GM06990 (cell line): ENCODE data around the gene TNS2.

Experiments
- DNase-seq: peaks from one replicate; pipeline ENCODE4 v3.0.0-alpha.2; 2011; ENCODE audit not compliant: insufficient read length; ENCODE audit errors: extremely low read depth
- H3K27me3 ChIP-seq: replicated peaks from 2 replicates; pipeline ENCODE4 v1.6.0; 2011; ENCODE audit warnings: low read length; ENCODE audit not compliant: control insufficient read depth, insufficient read depth
- H3K36me3 ChIP-seq: 2 replicates; pipeline ENCODE4 v1.5.1; 2011; ENCODE audit warnings: low read length; ENCODE audit not compliant: control insufficient read depth, insufficient read depth
- H3K4me3 ChIP-seq: replicated peaks from 2 replicates; pipeline ENCODE4 v1.5.1; 2011; ENCODE audit warnings: low read depth, mild to moderate bottlenecking, control low read depth, low read length
- TF ChIP-seq, protein P1 (sequence below): IDR thresholded peaks from 2 replicates; pipeline ENCODE4 v1.5.1; 2011; ENCODE audit warnings: low read length, control low read depth, mild to moderate bottlenecking, inconsistent platforms; ENCODE audit not compliant: insufficient read depth, poor library complexity, severe bottlenecking

Gene TNS2, protein sequence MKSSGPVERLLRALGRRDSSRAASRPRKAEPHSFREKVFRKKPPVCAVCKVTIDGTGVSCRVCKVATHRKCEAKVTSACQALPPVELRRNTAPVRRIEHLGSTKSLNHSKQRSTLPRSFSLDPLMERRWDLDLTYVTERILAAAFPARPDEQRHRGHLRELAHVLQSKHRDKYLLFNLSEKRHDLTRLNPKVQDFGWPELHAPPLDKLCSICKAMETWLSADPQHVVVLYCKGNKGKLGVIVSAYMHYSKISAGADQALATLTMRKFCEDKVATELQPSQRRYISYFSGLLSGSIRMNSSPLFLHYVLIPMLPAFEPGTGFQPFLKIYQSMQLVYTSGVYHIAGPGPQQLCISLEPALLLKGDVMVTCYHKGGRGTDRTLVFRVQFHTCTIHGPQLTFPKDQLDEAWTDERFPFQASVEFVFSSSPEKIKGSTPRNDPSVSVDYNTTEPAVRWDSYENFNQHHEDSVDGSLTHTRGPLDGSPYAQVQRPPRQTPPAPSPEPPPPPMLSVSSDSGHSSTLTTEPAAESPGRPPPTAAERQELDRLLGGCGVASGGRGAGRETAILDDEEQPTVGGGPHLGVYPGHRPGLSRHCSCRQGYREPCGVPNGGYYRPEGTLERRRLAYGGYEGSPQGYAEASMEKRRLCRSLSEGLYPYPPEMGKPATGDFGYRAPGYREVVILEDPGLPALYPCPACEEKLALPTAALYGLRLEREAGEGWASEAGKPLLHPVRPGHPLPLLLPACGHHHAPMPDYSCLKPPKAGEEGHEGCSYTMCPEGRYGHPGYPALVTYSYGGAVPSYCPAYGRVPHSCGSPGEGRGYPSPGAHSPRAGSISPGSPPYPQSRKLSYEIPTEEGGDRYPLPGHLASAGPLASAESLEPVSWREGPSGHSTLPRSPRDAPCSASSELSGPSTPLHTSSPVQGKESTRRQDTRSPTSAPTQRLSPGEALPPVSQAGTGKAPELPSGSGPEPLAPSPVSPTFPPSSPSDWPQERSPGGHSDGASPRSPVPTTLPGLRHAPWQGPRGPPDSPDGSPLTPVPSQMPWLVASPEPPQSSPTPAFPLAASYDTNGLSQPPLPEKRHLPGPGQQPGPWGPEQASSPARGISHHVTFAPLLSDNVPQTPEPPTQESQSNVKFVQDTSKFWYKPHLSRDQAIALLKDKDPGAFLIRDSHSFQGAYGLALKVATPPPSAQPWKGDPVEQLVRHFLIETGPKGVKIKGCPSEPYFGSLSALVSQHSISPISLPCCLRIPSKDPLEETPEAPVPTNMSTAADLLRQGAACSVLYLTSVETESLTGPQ (N-terminal part only)

DNA sequence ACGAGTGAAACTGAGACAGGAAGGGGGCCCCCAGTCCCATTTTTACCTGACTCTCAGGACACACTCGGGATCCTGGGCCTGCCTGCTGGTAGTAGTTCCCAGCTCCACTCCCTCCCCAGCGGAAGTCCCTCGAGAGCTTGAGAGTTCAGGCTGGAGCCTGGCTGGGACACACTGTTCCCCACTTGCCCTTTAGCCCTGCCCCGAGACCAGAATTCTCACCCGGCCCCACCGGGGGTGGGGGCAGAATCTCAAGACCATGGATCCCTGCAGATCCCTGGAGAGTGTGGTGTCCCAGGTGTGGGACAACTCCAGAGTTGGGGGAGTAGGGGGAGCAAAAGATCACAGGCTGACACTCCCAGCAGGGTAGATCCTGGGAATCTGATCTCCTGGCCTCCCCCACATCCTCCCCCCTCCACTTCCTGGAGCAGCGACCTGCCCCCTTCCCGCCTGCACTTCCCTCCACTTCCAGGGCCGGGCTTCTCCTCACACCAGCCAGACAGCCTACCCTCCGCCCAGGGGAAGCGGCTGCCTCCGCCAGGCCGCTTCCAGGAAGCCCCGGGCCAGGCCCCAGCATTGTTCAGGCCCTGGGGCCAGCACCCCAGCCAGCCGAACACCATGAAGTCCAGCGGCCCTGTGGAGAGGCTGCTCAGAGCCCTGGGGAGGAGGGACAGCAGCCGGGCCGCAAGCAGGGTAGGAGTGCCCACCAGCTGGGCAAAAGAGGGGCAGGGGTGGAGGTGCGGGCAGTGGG is at the start of gene TNS2:
Gene TNS2 (plus strand): TSS at position 495 of the 748 bp plus-strand sequence. CDS start 121 bp downstream, at position 616.
- Histone ChIP-seq H3K27me3 (peaks cover 3% of the 10 kb centered on the region), H3K4me3 (no peak within 1 kb of the TSS), H3K36me3 (no peaks in the 10 kb centered on the region)
- TF ChIP-seq, protein P1, sequence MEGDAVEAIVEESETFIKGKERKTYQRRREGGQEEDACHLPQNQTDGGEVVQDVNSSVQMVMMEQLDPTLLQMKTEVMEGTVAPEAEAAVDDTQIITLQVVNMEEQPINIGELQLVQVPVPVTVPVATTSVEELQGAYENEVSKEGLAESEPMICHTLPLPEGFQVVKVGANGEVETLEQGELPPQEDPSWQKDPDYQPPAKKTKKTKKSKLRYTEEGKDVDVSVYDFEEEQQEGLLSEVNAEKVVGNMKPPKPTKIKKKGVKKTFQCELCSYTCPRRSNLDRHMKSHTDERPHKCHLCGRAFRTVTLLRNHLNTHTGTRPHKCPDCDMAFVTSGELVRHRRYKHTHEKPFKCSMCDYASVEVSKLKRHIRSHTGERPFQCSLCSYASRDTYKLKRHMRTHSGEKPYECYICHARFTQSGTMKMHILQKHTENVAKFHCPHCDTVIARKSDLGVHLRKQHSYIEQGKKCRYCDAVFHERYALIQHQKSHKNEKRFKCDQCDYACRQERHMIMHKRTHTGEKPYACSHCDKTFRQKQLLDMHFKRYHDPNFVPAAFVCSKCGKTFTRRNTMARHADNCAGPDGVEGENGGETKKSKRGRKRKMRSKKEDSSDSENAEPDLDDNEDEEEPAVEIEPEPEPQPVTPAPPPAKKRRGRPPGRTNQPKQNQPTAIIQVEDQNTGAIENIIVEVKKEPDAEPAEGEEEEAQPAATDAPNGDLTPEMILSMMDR: no peak
- no peak for DNase-seq

DNA sequence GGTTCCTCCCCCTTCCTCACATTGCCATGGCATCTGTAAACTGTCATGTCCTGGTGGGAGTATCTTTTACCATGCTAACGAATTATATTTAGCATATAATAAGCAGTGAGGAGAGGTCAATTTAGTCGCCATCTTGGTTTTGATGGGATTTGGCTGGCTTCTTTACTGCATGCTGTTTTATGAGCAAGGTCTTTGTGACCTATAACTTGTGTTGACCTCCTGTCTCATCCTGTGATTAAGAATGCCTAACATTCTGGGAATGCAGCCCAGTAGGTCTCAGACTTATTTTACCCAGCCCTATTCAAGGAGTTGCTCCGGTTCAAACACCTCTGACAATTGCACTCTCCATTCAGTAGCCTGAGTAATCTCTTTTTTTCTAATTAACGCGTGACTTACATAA is 45.7 kb upstream of the TNS2 start:
- DNase-seq: no peak
- Histone ChIP-seq H3K36me3 (no peaks in the 10 kb centered on the region), H3K4me3 (no peak overlapping the region), H3K27me3 (no peaks in the 10 kb centered on the region)
- TF ChIP-seq, protein P1: no peak

DNA sequence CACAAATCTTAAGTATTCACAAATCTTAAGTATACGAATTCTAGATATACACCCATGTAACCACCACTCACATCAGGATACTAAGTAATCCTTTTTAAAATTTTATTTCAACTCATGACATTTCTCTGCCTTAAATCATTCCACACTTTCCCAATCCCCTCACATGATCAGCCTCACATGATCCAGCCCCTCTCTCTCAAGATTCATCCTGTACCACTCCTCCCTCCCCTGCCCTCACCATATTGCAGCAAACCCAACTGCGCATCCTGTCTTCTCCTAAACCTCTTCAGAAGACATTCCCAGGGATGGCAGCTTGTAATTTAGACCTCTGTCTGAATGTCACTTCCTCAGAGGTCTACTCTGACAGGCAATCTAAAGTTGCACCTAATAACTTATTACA is 45.3 kb upstream of the TNS2 start:
- DNase-seq: no peak
- H3K4me3 ChIP-seq: no peak overlapping the region
- no peaks in the 10 kb centered on the region for H3K36me3 ChIP-seq
- H3K27me3 ChIP-seq: no peaks in the 10 kb centered on the region
- TF ChIP-seq, protein P1: no peak

DNA sequence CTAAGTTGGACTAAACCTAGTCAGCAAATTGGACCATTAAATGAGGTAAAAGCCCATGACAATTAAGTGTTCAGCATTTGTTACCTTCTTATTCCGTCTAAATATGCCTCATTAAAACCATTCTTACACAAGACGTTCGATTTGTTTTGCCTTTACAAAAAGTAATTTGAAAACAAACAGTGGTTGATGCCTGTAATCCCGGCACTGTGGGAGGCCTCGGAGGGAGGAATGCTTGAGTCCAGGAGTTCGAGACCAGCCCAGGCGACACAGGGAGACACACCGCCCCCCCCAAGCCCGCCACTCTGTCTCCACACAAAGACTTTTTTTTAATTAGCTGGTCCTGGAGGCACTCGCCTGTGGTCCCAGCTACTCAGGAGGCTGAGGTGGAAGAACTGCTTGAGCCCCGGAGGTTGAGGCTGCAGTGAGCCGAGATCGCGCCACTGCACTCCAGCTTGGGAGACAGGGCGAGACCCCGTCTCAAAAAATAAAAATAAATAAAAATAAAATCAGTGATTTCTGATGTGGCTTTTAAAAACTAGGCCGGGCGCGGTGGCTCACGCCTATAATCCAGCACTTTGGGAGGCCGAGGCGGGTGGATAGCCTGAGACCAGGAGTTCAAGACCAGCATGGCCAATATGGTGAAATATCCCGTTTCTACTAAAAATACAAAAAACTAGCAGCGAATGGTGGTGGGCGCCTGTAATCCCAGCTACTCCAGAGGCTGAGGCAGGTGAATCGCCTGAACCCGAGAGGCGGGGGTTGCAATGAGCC is 44.5 kb upstream of the TNS2 start:
- Histone ChIP-seq H3K4me3 (peak overlapping the region; percentile 100), H3K27me3 (no peaks in the 10 kb centered on the region), H3K36me3 (no peaks in the 10 kb centered on the region)
- TF ChIP-seq, protein P1: no peak
- no peak for DNase-seq
